A549 (cell line): Measurements from ENCODE around the gene SGIP1. TPM values are rescaled to one million over a fixed set of nuclear protein-coding genes. Genes with fewer than 3 reads are reported as not detected.

ENCODE experiments used
- ATAC-seq, 2 experiments: fragments of 200-7000 bp in 1 of 2; fragments of >200 bp in 1 of 2; cut with Nextera tagmentation in 1 of 2; cut with Tn5 transposase in 1 of 2; 3 replicates each; pipeline versions ENCODE4 v1.8.0 to v1.9.1; 2018 to 2020; ENCODE audit warnings: mild to moderate bottlenecking in 1 of 2, moderate library complexity in 1 of 2
- CTCF ChIA-PET: fragments of 300-600 bp; sonication (Branson Sonifier 250); formaldehyde crosslinking; extraction: SDS; loops from one replicate; lab custom pipeline; 2021; ENCODE audit warnings: antibody characterized with exemption, inconsistent platforms; lab: Yijun Ruan, JAX
- POLR2A ChIA-PET: fragments of 350-600 bp; formaldehyde crosslinking; extraction: SDS; loops from one replicate; lab custom pipeline; 2021; ENCODE audit warnings: antibody characterized with exemption, inconsistent platforms; lab: Yijun Ruan, JAX
- DNase-seq, 2 experiments: peaks; one replicate each; pipeline versions ENCODE4 v3.0.0 to v3.0.0-alpha.2; 2011 to 2016; ENCODE audit warnings: low read depth in 1 of 2, low spot score in 1 of 2
- FAIRE-seq: peaks from 2 replicates; lab custom pipeline; 2011; peaks lifted over from hg19 to GRCh38; lab: Jason Lieb, UNC
- H3K27ac ChIP-seq, 2 experiments: fragments of >200 bp; sonication (Bioruptor Twin); formaldehyde crosslinking; 3 replicates each; pipeline ENCODE4 v1.5.1; 2016 to 2017
- H3K4me1 ChIP-seq: fragments of >200 bp; sonication (Bioruptor Twin); formaldehyde crosslinking; 3 replicates; pipeline ENCODE4 v1.6.1; 2016
- H3K4me2 ChIP-seq: fragments of >200 bp; sonication (Bioruptor Twin); formaldehyde crosslinking; 3 replicates; pipeline ENCODE4 v1.6.1; 2016
- H3K4me3 ChIP-seq: fragments of >200 bp; sonication (Bioruptor Twin); formaldehyde crosslinking; 3 replicates; pipeline ENCODE4 v1.5.1; 2016
- H3K9me3 ChIP-seq: fragments of >200 bp; sonication (Bioruptor Twin); formaldehyde crosslinking; 3 replicates; pipeline ENCODE4 v1.6.1; 2016
- BHLHE40 ChIP-seq: IDR thresholded peaks from 2 replicates; pipeline ENCODE4 v1.6.1; 2012; ENCODE audit warnings: low read depth, low read length, inconsistent platforms
- CEBPB ChIP-seq, 2 experiments: fragments of >200 bp in 1 of 2; sonication (Bioruptor Twin) in 1 of 2; formaldehyde crosslinking in 1 of 2; IDR thresholded peaks; 2 replicates each; pipeline ENCODE4 v1.6.1; 2012 to 2016
- EHF ChIP-seq: fragments of 250-450 bp; sonication (Bioruptor Pico); IDR thresholded peaks from 2 replicates; pipeline ENCODE4 v1.5.0; 2020; ENCODE audit warnings: mild to moderate bottlenecking
- HES2 ChIP-seq: fragments of >200 bp; sonication (Bioruptor Twin); formaldehyde crosslinking; IDR thresholded peaks from 2 replicates; pipeline ENCODE4 v1.6.1; 2016
- HEYL ChIP-seq: fragments of 250-450 bp; sonication (Bioruptor Pico); IDR thresholded peaks from 2 replicates; pipeline ENCODE4 v1.8.0; 2021; ENCODE audit warnings: mild to moderate bottlenecking, moderate library complexity
- HOXB13 ChIP-seq: fragments of 250-450 bp; sonication (Bioruptor Pico); IDR thresholded peaks from 2 replicates; pipeline ENCODE4 v1.5.0; 2020; ENCODE audit warnings: low read depth, mild to moderate bottlenecking, moderate library complexity
- MAX ChIP-seq: IDR thresholded peaks from 2 replicates; pipeline ENCODE4 v1.6.1; 2012
- MAZ ChIP-seq: fragments of 150-350 bp; IDR thresholded peaks from 2 replicates; pipeline ENCODE4 v1.6.1; 2014; ENCODE audit warnings: antibody characterized with exemption, low read depth, low read length, borderline replicate concordance
- MYC ChIP-seq: IDR thresholded peaks from 2 replicates; pipeline ENCODE4 v1.6.1; 2012; ENCODE audit warnings: mild to moderate bottlenecking, inconsistent platforms, low read length, improper control_type of control experiment, borderline replicate concordance
- PHF8 ChIP-seq: fragments of 200-600 bp; sonication (generic); IDR thresholded peaks from 2 replicates; pipeline ENCODE4 v1.6.1; 2016; ENCODE audit warnings: low read depth, mild to moderate bottlenecking, antibody characterized with exemption, moderate library complexity, borderline replicate concordance
- POLR2AphosphoS2 ChIP-seq: conservative IDR thresholded peaks from 2 replicates; pipeline ENCODE4 v1.6.1; 2012; ENCODE audit warnings: low read length, improper control_type of control experiment, inconsistent platforms
- RARB ChIP-seq: fragments of 250-450 bp; sonication (Bioruptor Pico); IDR thresholded peaks from 2 replicates; pipeline ENCODE4 v1.8.0; 2021; ENCODE audit warnings: mild to moderate bottlenecking, moderate library complexity
- RCOR1 ChIP-seq: fragments of 150-350 bp; IDR thresholded peaks from 2 replicates; pipeline ENCODE4 v1.6.1; 2014; ENCODE audit warnings: antibody characterized with exemption, low read length, low read depth
- REST ChIP-seq: fragments of 200-600 bp; sonication (generic); IDR thresholded peaks from 2 replicates; pipeline ENCODE4 v1.6.1; 2016; ENCODE audit warnings: antibody characterized with exemption, mild to moderate bottlenecking, moderate library complexity
- USF2 ChIP-seq: fragments of 450-650 bp; IDR thresholded peaks from 2 replicates; pipeline ENCODE4 v1.6.1; 2014; ENCODE audit warnings: antibody characterized with exemption
- ZSCAN20 ChIP-seq: fragments of 250-450 bp; sonication (Bioruptor Pico); IDR thresholded peaks from 2 replicates; pipeline ENCODE4 v1.8.0; 2022; ENCODE audit warnings: mild to moderate bottlenecking, moderate library complexity
- WGBS: methylation state at CpG from one replicate; pipeline ENCODE4 v1.1.6; 2017; ENCODE audit errors: missing lambda C conversion rate; 5-methylcytosine and 5-hydroxymethylcytosine counted together
- polyA plus RNA-seq, 4 experiments: library from polyadenylated mRNA; depleted of rRNA in 3 of 4; stranded (reverse); fragments of >200 nt; fragmentation: RNase III in 1 of 4; extraction: RNeasy Plus Mini Kit Qiagen cat#74134 plus additional on column Dnase treatment in 1 of 4; gene quantifications; 2 replicates in 3 of 4; 3 replicates in 1 of 4; pipeline ENCODE4 v1.2.3, GENCODE V29; 2011 to 2017
- TF ChIP-seq, protein P1 (sequence below): fragments of >200 bp; sonication (Bioruptor Twin); formaldehyde crosslinking; IDR thresholded peaks from 3 replicates; pipeline ENCODE4 v1.5.1; 2016
- TF ChIP-seq, protein P2 (sequence below): IDR thresholded peaks from 2 replicates; pipeline ENCODE4 v1.6.1; 2012

SGIP1 gene
- polyA plus RNA-seq, 2 of the 4 experiments (the other 2 are of a cell fraction), result not detected

DNA sequence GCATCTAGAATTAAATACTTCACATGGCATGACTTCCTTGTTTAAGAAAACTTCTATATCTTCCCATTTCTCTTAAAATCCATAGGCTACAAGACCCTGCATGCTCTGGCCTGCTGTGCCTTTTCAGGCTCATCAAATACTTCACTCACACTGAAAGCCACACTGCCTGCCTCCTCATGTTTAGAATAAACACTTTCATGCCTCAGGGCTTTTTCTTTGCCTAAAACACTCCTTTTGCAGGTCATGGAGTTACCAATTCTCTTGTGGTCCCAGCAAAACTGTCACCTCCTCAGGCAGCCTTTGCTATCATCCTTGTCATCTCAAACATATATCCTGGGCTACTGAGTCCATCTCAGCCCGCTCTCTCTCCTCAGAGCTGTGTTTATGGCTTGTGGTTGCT lies 5.5 kb downstream of the SGIP1 start:
- Histone ChIP-seq H3K27ac (no peak overlapping the region), H3K4me3 (no peak overlapping the region), H3K9me3 (no peaks in the 10 kb centered on the region), H3K4me2 (no peak overlapping the region), H3K4me1 (peaks cover 13% of the 10 kb centered on the region; the same call in 2 of the 3 replicates)
- TF ChIP-seq HEYL (CRISPR knock-in tag) (no peak), REST (no peak), RCOR1 (no peak), BHLHE40 (no peak), MYC (no peak), CEBPB (IDR thresholded peaks at IDR 0.05) (no peak), MAZ (no peak), MAX (no peak), HOXB13 (no peak), USF2 (no peak), RARB (no peak), ZSCAN20 (no peak), EHF (CRISPR knock-in tag) (no peak), HES2 (no peak), PHF8 (no peak)
- TF ChIP-seq, protein P1, sequence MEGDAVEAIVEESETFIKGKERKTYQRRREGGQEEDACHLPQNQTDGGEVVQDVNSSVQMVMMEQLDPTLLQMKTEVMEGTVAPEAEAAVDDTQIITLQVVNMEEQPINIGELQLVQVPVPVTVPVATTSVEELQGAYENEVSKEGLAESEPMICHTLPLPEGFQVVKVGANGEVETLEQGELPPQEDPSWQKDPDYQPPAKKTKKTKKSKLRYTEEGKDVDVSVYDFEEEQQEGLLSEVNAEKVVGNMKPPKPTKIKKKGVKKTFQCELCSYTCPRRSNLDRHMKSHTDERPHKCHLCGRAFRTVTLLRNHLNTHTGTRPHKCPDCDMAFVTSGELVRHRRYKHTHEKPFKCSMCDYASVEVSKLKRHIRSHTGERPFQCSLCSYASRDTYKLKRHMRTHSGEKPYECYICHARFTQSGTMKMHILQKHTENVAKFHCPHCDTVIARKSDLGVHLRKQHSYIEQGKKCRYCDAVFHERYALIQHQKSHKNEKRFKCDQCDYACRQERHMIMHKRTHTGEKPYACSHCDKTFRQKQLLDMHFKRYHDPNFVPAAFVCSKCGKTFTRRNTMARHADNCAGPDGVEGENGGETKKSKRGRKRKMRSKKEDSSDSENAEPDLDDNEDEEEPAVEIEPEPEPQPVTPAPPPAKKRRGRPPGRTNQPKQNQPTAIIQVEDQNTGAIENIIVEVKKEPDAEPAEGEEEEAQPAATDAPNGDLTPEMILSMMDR, result no peak
- 64% methylated on average over 1 of the region's 1 CpG for WGBS
- ATAC-seq (no peak), FAIRE-seq (no peak), DNase-seq (no peak)
- ChIA-PET POLR2A (no interaction called here), CTCF (interaction anchor here (0.5 kb wide), 1 partner anchor 1910 kb away, joined by 3 read pairs; no protein-coding TSS in a partner anchor)

DNA sequence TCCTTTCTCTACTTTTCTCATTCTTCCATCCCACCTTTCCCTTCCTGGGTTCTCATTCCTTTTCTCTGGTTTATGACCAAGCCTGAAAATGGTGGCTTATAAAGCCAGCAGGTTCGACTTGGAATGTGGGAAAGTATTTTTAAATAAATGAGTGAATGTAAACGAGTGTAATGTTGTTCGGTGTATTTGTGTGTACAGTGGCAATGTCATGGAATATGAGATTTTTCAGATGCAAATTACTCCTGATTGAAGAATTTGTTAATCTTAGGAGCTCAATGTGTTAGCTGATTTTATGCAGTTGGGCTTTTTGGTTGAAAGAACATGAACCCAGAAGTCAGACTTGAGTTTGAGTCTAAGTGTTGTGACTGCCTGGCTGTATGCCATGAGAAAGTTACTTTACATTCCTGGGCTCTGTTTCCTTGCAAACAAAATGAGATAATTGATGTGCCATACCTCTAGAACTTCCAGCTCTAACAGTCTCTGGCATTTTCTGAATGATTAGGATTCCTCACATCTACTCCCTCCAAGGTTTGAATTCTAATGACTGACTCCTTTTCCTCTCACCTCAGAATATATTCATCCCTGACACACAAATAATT lies 6.6 kb downstream of the SGIP1 start:
- Histone ChIP-seq H3K4me3 (no peak overlapping the region), H3K4me1 (peaks cover 13% of the 10 kb centered on the region; the same call in 2 of the 3 replicates), H3K27ac (no peak overlapping the region), H3K9me3 (no peaks in the 10 kb centered on the region), H3K4me2 (no peak overlapping the region)
- DNase-seq (no peak), ATAC-seq (no peak), FAIRE-seq (no peak)
- ChIA-PET CTCF (no interaction called here), POLR2A (no interaction called here)
- 44% methylated on average over 3 of the region's 3 CpGs for WGBS
- TF ChIP-seq, protein P2, sequence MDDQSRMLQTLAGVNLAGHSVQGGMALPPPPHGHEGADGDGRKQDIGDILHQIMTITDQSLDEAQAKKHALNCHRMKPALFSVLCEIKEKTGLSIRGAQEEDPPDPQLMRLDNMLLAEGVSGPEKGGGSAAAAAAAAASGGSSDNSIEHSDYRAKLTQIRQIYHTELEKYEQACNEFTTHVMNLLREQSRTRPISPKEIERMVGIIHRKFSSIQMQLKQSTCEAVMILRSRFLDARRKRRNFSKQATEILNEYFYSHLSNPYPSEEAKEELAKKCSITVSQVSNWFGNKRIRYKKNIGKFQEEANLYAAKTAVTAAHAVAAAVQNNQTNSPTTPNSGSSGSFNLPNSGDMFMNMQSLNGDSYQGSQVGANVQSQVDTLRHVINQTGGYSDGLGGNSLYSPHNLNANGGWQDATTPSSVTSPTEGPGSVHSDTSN, result no peak
- no peak for TF ChIP-seq POLR2AphosphoS2
